Muscle of leg (tissue), 11 donors: Measurements from ENCODE around the gene NPC2. TPM values are rescaled to one million over a fixed set of nuclear protein-coding genes. Genes with fewer than 3 reads are reported as not detected.

Experiments used
- DNase-seq: peaks from one replicate; pipeline ENCODE4 v3.0.0; 2013
- H3K27ac ChIP-seq: one replicate; pipeline ENCODE4 v1.5.1; 2013; ENCODE audit warnings: mild to moderate bottlenecking, low read length, control low read depth
- H3K27me3 ChIP-seq: one replicate; pipeline ENCODE4 v1.6.1; 2013; ENCODE audit warnings: low read length; ENCODE audit not compliant: control insufficient read depth, insufficient read depth
- H3K36me3 ChIP-seq: one replicate; pipeline ENCODE4 v1.6.1; 2013; ENCODE audit warnings: low read length; ENCODE audit not compliant: control insufficient read depth, insufficient read depth
- H3K4me1 ChIP-seq: one replicate; pipeline ENCODE4 v1.6.1; 2013; ENCODE audit warnings: low read length; ENCODE audit not compliant: control insufficient read depth, insufficient read depth
- H3K4me3 ChIP-seq: one replicate; pipeline ENCODE4 v1.5.1; 2013; ENCODE audit warnings: low read length, control low read depth
- H3K9me3 ChIP-seq: replicated peaks from 2 replicates; pipeline ENCODE4 v1.6.1; 2013; ENCODE audit warnings: low read depth, low read length; ENCODE audit not compliant: control insufficient read depth
- WGBS: methylation state at CpG from one replicate; pipeline ENCODE4 v1.1.5; 2013; ENCODE audit warnings: missing lambda C conversion rate; ENCODE audit not compliant: insufficient coverage; 5-methylcytosine and 5-hydroxymethylcytosine counted together
- polyA plus RNA-seq, 8 donors: library from polyadenylated mRNA; unstranded; fragments of 120-200 nt; gene quantifications; one replicate each; pipeline versions ENCODE4 v1.2.1 to v1.2.3, GENCODE V29; 2013; ENCODE audit warnings: inconsistent platforms in 1 of 8, low replicate concordance in 1 of 8; ENCODE audit not compliant: insufficient read length in 8 of 8, insufficient read depth in 1 of 8
- total RNA-seq: library from RNA; stranded (reverse); fragments of 120-200 nt; gene quantifications from one replicate; pipeline ENCODE4 v1.2.4, GENCODE V29; 2013

NPC2 gene
- total and polyA plus RNA-seq, 9 donors, result 81.0 to 147 (median 97.2) TPM

DNA sequence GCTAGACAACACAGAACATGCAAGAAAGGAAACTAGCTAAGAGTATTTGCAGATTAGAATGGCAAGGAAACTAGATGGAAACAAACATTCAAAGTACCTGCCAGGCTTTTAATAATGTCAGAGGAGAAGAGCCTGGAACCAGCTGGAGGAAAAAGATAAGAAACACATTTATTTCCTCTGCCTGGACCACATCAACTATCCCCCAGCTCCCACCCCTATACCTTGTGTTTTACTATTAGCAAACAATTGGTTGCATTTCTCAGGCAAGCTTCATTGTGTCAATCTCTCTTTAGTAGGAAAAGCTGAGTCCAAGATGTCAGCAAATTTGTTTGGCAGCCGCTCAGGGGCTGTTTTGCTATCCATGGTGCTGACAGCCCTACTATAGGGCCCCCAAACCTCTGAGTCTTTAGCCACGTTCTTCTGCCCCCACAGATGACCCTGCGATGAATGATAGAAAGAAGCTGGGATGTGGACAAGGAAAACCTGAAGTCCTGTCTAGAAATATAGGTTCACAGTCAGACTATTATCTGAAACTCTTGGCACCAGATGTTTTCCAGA, 55.5 kb downstream of the NPC2 start:
- DNase-seq, result no peak
- Histone ChIP-seq H3K27me3 (no peaks in the 10 kb centered on the region), H3K9me3 (no peaks in the 10 kb centered on the region), H3K4me1 (no peaks in the 10 kb centered on the region), H3K27ac (no peak overlapping the region), H3K4me3 (no peak overlapping the region), H3K36me3 (no peaks in the 10 kb centered on the region)
- no CpG with 5 or more reads among the region's 3 CpGs for WGBS

DNA sequence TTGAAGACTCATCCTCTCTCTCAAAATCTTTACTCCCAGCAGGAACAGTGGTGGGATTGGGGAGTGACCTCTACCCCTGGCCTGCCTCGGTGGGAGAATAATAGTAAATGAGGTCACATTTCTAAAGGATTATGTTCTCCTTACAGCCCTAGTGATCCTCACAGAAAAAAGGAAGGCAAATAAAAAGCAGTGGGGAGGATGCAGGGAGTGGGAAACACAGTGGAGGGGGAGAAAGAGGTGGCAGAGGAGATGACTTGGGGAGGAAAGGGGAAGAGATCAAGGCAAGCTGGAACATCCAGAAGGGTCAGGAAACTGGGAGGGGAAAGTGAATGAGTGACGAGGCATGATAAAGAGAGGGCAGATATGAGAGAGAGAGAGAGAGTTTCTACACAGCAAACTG, 58.8 kb downstream of the NPC2 start:
- no peak for DNase-seq
- Histone ChIP-seq H3K27me3 (peaks cover 2% of the 10 kb centered on the region), H3K4me3 (no peak overlapping the region), H3K9me3 (no peaks in the 10 kb centered on the region), H3K27ac (no peak overlapping the region), H3K36me3 (no peaks in the 10 kb centered on the region), H3K4me1 (no peaks in the 10 kb centered on the region)
- WGBS, result 10% methylated on average over 2 of the region's 2 CpGs

DNA sequence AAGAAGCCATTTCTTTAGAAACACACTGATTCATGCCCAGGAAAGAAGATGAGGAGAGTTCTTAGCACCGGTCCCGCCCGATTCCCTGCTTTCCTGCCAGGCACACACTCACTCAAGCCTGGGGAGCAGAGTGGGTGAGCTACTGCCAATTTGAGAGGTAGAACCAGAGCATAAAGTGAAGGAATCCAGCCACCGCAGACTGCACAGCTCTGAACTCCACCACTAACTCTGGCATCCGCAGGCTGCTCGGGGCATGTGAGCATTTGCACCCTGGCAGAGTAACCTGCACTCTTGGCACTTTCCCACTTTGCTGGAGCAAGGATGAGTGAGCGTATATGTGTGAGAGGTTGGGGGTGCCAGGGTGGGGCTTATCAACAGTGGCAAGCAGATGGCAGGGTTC, 63.1 kb downstream of the NPC2 start:
- H3K27ac ChIP-seq, result no peak overlapping the region
- H3K27me3 ChIP-seq, result peaks cover 12% of the 10 kb centered on the region
- no peak for DNase-seq
- no peak overlapping the region for H3K4me3 ChIP-seq
- H3K4me1 ChIP-seq, result no peaks in the 10 kb centered on the region
- H3K36me3 ChIP-seq, result no peaks in the 10 kb centered on the region
- WGBS, result 65% methylated on average over 2 of the region's 7 CpGs
- H3K9me3 ChIP-seq, result no peaks in the 10 kb centered on the region

Other genes with a start within 250 kb of the NPC2 start
- 33.5 TPM for gene ABCD4, start 190.4 kb downstream of the NPC2 start, total RNA-seq
- 10 to 100 TPM; 45.2 to 71.0 (median 58.9) TPM for gene ABCD4, start 190.4 kb downstream of the NPC2 start, polyA plus RNA-seq
- not detected for gene VRTN, start 144.8 kb downstream of the NPC2 start, total RNA-seq
- under 1 TPM in 1 of 8 donors, not detected in 7; 0.08 TPM for gene VRTN, start 144.8 kb downstream of the NPC2 start, polyA plus RNA-seq
- 0.04 TPM for gene SYNDIG1L, start 67.1 kb downstream of the NPC2 start, total RNA-seq
- gene SYNDIG1L, start 67.1 kb downstream of the NPC2 start, polyA plus RNA-seq, result under 1 TPM in 3 of 8 donors, not detected in 5; 0.07 to 0.10 (median 0.08) TPM
- 24.6 TPM for gene ISCA2, start 460 bp upstream of the NPC2 start, total RNA-seq
- 10 to 100 TPM; 21.7 to 27.1 (median 24.5) TPM for gene ISCA2, start 460 bp upstream of the NPC2 start, polyA plus RNA-seq
- 10.5 TPM for gene LTBP2, start 118.9 kb upstream of the NPC2 start, total RNA-seq
- gene LTBP2, start 118.9 kb upstream of the NPC2 start, polyA plus RNA-seq, result 10 to 100 TPM in 4 of 8 donors, 1 to 10 TPM in 4; 4.9 to 19.2 (median 9.4) TPM
- 13.9 TPM for gene AREL1, start 219.8 kb upstream of the NPC2 start, total RNA-seq
- gene AREL1, start 219.8 kb upstream of the NPC2 start, polyA plus RNA-seq, result 10 to 100 TPM; 14.5 to 23.4 (median 18.5) TPM
- gene FCF1, start 219.8 kb upstream of the NPC2 start, total RNA-seq, result 21.9 TPM
- 10 to 100 TPM; 29.5 to 49.0 (median 38.6) TPM for gene FCF1, start 219.8 kb upstream of the NPC2 start, polyA plus RNA-seq